ENCODE measurements around the gene MRPS16. TPM values are rescaled to one million over a fixed set of nuclear protein-coding genes. Genes with fewer than 3 reads are reported as not detected.
"Not testable (repeated sequence)": the region's sequence is repeated elsewhere in the genome, so short reads cannot be mapped to it uniquely, and the experiment has no call there.

MRPS16 gene
- 97.6 TPM for polyA plus RNA-seq (2013, experiment 1 of 2; ENCODE audit: insufficient read length)
- polyA plus RNA-seq (2013, experiment 2 of 2; ENCODE audit: insufficient read length), result 87.9 TPM

DNA sequence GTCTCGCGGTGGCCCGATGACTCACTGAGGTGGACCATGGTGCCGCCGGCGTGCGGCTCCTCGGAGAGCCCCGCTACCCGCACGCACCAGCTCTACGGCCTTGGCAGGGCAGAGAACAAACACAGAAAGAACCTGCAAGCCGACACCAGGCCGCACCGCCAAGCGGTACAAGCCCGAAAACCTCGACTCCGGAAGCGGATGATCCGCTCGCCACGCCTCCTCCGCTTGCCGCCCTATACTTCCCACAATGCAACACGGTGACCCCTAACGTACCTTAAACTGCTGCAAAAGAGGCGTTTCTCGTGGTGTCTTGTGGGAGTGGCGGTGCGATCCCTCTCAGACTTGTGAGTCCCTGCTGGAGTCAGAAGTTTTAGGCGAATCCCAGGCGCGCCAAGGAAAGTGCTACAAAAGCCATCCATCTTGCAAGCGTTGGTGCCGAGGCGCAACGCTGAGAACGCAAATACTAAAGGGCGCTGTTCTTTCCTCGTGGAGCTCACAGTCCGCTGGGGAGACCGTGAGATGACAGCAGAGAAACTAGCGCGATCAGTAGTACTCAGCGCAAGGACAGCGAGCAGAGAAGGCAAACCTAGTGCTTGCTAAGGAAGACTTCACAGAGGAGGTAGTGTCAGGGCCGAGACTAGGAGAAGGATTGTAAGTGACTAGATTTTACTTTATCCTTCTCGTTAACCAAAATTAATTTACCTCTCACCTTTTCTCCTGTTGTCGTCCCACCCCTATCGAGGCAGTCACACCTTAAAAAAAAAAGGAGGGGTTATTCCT lies at the start of gene MRPS16:
MRPS16 (minus strand) TSS at position 200 of the 780 bp plus-strand sequence; CDS start at position 38, 162 bp downstream.
- peak; percentile 97 for DNase-seq

DNA sequence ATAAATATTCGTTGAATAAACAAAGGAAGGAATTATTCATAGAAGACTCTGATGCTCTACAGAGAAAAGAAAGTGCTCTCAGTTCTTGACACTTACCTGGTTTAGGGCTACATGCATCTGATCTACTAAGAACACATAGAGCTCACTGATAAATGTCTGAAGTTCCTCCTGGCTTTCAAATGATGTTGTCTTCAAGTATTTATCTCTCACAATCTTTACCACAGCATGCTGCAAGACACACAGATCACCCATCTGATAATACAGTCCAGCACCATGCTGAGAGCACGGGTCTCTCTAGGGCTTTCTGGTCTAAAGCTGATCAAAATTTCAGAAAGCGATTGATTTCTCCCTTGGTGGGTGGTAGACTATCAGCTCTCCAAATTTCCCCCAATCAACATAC lies 44.5 kb upstream of the MRPS16 start:
- DNase-seq, result no peak

GRCh38 chr10:73293461-73293860 lies 41.0 kb upstream of the MRPS16 start:
- no peak for DNase-seq

GRCh38 chr10:73289958-73290357 lies 37.5 kb upstream of the MRPS16 start:
- no peak for DNase-seq

GRCh38 chr10:73287441-73287840 lies 35.0 kb upstream of the MRPS16 start:
- DNase-seq, result no peak

- no peak for DNase-seq
Measured at GRCh38 chr10:73281097-73281496, 28.7 kb upstream of the MRPS16 start.

DNA sequence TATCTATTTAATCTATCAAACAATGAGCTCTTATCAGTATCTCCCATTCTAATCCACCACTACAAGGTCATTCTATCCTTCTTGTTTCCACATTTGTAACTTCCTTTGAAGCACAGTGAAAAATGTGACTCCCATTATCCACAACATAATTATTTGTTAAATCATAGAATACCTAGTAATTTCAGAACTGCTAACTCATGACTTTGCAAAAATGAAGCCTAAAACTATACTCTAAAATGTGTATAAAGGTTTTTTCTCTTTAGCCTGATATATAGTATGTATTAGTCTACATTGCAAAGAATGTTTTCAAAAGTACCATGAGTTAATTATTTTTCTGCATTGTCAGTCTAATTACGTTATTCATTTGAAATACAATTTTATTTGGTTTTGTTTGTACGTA lies 12.0 kb upstream of the MRPS16 start:
- DNase-seq, result no peak

- DNase-seq, result peak; percentile 61
Measured at GRCh38 chr10:73263693-73264347, 11.4 kb upstream of the MRPS16 start.

DNA sequence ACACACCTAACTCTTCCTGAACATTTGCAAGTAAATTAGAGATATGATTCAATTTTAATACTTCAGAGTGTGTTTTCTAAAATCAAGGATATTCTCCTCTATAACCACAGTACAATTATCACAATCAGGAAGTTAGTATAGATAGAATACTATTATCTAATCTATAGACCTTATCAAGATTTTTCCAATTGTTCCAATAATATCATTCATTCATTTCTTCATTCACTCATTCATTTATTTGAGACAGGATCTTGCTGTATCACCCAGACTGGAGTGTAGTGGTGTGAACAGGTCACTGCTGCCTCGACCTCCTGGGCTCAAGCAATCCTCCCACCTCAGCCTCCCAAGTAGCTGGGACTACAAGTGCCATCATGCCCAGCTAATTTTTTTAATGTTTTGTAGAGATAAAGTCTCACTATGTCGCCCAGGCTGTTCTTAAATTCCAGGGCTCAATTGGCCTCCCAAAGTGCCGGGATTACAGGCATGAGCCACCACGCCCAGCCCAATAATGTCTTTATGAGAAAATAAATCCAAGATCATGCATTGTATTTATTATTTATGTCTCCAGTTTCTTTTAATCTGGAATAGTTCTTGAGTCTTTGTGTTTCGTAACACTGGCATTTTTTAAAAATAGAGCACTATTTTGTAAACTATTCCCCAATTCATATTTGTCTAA lies 10.6 kb upstream of the MRPS16 start:
- DNase-seq, result no peak

DNA sequence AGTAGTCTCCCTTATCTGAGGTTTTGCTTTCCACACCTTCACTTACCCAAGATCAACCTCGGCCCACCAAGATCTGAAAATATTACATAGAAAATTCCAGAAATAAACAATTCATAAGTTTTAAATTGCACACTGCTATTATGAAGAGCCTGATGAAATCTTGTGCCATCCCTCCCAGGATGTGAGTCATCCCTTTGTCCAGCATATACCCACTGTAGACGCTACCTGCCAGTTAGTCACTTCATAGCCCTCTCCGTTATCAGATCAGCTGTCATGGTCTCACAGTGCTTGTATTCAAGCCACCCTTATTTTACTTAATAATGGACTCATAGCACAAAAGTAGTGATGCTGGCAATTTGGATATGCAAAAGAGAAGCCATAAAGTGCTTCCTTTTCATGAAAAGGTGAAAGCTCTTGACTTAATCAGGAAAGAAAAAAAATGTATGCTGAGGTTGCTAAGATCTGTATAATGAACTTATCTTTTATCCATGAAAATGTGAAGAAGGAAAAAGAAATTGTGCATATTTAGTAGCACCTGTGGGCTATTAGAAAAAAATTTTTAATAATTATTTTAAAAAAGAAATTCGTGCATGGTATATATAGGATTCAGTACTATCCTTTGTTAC lies 9.8 kb upstream of the MRPS16 start:
- peak; percentile 78 for DNase-seq

GRCh38 chr10:73261362-73261995 lies 9.0 kb upstream of the MRPS16 start:
- DNase-seq, result no peak

- DNase-seq, result not testable (repeated sequence)
Measured at GRCh38 chr10:73258612-73259011, 6.2 kb upstream of the MRPS16 start.

GRCh38 chr10:73253225-73253555 lies 746 bp upstream of the MRPS16 start:
- DNase-seq, result no peak

- no peak for DNase-seq
Measured at GRCh38 chr10:73251683-73252444, 580 bp downstream of the MRPS16 start.

GRCh38 chr10:73248259-73248724 lies 4.2 kb downstream of the MRPS16 start:
- DNase-seq, result no peak

DNA sequence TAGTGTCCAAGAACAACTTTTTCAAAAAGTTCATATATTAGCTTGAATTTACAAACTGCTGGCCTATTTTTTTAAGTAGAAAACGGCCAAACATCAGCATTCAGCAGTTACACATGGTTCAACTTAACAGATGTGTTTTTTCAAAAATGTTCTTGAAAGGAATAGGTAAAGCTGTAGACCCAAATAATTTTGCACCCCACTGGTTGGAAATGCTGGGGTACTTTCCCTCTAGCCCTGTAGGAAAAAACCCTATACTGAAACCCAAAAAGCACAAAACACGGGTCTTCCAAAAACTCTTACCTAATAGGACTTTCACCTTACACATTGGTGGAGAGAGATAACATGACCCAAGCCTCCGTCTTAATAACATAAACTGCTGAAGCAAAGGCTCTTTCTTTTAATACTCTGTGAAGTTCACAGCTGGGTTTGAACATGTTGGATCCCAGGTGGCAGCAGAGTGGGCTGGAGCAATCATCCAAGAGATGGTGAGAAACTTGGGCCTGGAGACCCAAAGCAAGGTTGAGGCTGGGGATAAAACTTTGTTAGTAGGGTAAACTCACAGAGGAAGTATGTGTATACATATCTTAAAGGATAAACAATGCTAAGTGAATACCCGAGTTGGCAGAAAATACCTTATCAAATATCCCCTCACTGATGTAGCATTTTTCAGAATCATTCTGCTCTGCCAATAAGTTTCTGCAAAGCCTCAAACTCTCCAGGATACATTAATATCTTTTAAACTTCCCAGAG lies 4.8 kb downstream of the MRPS16 start:
- no peak for DNase-seq

- peak; percentile 95 for DNase-seq
Measured at GRCh38 chr10:73246646-73247508, 5.6 kb downstream of the MRPS16 start, which contains the start of gene DNAJC9. Gene DNAJC9 (minus strand): TSS chr10:73247255. CDS start chr10:73247189, 66 bp downstream.

DNA sequence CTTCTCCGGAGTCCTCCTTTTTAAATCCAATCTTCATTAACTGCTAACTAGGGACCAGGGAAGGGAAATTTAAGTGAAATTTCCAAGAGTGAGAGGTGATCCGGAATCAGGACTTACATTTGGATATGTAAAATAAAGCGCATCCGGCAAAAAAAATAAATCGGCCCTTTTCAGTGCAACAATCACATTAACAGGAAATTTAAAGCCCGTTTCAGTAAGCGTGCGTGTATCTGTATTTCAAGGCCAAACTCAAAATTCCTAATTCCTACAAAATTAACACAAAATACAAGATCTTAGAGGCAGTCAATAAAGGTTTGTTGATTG lies 6.2 kb downstream of the MRPS16 start:
- DNase-seq, result no peak

- DNase-seq, result no peak
Measured at GRCh38 chr10:73244866-73245477, 7.5 kb downstream of the MRPS16 start.

Data from fibroblast of skin of abdomen (primary cell).